Uterus (tissue), 2 donors: ENCODE data around the gene PCLAF.

ENCODE experiments used
- POLR2A ChIP-seq, 2 donors: fragments of 450-650 bp; IDR thresholded peaks; one replicate each; pipeline ENCODE4 v1.6.1; 2016; ENCODE audit warnings: antibody characterized with exemption in 2 of 2, mild to moderate bottlenecking in 1 of 2, moderate library complexity in 1 of 2
- TF ChIP-seq, protein P1 (sequence below), 4 experiments: fragments of 200-600 bp in 2 of 4; fragments of 450-650 bp in 2 of 4; sonication (generic) in 2 of 4; IDR thresholded peaks; one replicate each; pipeline ENCODE4 v1.5.1; 2016 to 2019; ENCODE audit warnings: antibody characterized with exemption in 4 of 4, mild to moderate bottlenecking in 2 of 4, moderate library complexity in 1 of 4

DNA sequence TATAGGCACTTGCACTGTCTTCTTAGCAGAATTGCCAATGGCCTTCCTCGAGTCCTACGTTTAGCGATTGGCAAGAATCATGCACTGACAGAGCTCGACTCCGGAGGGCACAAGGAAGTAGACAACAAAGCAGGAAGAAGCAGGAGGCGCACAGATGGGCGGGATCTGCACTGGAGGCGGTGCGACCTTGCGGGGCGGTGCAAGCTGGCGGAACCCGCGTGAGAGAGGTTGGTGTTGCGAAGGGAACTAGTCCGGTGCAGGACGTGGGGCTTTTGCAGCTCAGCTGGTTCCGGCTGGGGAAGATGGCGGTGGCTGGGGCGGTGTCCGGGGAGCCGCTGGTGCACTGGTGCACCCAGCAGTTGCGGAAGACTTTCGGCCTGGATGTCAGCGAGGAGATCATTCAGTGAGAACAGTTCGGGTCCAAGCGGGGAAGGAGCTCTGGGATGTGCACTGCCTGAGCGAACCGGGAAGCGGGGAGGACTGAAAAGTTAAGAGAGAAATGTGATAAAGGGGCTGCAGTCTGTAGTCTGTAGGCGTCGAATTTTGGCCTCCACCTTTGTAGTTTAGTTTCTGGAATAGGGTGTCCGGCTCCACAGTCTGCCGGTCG is 6.4 kb upstream of the PCLAF start, which contains the start of gene TRIP4:
- TF ChIP-seq, protein P1, sequence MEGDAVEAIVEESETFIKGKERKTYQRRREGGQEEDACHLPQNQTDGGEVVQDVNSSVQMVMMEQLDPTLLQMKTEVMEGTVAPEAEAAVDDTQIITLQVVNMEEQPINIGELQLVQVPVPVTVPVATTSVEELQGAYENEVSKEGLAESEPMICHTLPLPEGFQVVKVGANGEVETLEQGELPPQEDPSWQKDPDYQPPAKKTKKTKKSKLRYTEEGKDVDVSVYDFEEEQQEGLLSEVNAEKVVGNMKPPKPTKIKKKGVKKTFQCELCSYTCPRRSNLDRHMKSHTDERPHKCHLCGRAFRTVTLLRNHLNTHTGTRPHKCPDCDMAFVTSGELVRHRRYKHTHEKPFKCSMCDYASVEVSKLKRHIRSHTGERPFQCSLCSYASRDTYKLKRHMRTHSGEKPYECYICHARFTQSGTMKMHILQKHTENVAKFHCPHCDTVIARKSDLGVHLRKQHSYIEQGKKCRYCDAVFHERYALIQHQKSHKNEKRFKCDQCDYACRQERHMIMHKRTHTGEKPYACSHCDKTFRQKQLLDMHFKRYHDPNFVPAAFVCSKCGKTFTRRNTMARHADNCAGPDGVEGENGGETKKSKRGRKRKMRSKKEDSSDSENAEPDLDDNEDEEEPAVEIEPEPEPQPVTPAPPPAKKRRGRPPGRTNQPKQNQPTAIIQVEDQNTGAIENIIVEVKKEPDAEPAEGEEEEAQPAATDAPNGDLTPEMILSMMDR (IDR thresholded peaks at IDR 0.05), result peak in 3 of 4 experiments; percentile 22 to 29 (median 23)
- TF ChIP-seq POLR2A (IDR thresholded peaks at IDR 0.05), result peak in 1 of 2 donors; percentile 54
